ENCODE measurements around the gene SKIDA1.

The SKIDA1 gene

GRCh38 chr10:21495752-21496342 lies 29.6 kb downstream of the SKIDA1 start (continued):
- TF ChIP-seq ZNF660 (tag by site-specific recombination; IDR thresholded peaks at IDR 0.05) = peak; percentile 94
- TF ChIP-seq GLI4 (tag by site-specific recombination; IDR thresholded peaks at IDR 0.05) = no peak
- peak; percentile 38 for TF ChIP-seq ZNF654 (tag by site-specific recombination; IDR thresholded peaks at IDR 0.05; ENCODE audit: low read depth)
- no peak; the same call in 1 of the 2 replicates for TF ChIP-seq GLI2 (tag by site-specific recombination; IDR thresholded peaks at IDR 0.05; ENCODE audit: borderline replicate concordance, low read depth)
- TF ChIP-seq REPIN1 (tag by site-specific recombination; IDR thresholded peaks at IDR 0.05; ENCODE audit: low read depth) = no peak
- TF ChIP-seq REST (tag by site-specific recombination; IDR thresholded peaks at IDR 0.05) = no peak
- TF ChIP-seq ZNF16 (tag by site-specific recombination; IDR thresholded peaks at IDR 0.05; ENCODE audit: low read depth) = no peak
- TF ChIP-seq, protein P1, sequence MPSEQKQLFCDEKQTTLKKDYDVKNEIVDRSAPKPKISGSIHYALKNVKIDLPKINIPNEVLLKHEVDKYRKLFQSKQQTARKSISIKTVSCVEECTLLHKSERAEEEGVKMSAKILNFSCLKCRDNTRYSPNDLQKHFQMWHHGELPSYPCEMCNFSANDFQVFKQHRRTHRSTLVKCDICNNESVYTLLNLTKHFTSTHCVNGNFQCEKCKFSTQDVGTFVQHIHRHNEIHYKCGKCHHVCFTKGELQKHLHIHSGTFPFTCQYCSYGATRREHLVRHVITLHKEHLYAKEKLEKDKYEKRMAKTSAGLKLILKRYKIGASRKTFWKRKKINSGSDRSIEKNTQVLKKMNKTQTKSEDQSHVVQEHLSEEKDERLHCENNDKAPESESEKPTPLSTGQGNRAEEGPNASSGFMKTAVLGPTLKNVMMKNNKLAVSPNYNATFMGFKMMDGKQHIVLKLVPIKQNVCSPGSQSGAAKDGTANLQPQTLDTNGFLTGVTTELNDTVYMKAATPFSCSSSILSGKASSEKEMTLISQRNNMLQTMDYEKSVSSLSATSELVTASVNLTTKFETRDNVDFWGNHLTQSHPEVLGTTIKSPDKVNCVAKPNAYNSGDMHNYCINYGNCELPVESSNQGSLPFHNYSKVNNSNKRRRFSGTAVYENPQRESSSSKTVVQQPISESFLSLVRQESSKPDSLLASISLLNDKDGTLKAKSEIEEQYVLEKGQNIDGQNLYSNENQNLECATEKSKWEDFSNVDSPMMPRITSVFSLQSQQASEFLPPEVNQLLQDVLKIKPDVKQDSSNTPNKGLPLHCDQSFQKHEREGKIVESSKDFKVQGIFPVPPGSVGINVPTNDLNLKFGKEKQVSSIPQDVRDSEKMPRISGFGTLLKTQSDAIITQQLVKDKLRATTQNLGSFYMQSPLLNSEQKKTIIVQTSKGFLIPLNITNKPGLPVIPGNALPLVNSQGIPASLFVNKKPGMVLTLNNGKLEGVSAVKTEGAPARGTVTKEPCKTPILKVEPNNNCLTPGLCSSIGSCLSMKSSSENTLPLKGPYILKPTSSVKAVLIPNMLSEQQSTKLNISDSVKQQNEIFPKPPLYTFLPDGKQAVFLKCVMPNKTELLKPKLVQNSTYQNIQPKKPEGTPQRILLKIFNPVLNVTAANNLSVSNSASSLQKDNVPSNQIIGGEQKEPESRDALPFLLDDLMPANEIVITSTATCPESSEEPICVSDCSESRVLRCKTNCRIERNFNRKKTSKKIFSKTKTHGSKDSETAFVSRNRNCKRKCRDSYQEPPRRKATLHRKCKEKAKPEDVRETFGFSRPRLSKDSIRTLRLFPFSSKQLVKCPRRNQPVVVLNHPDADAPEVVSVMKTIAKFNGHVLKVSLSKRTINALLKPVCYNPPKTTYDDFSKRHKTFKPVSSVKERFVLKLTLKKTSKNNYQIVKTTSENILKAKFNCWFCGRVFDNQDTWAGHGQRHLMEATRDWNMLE (tag by site-specific recombination; conservative IDR thresholded peaks at IDR 0.05; ENCODE audit: low read depth) = no peak
- no peak for TF ChIP-seq ZNF148 (tag by site-specific recombination; IDR thresholded peaks at IDR 0.05; ENCODE audit: borderline replicate concordance)
- TF ChIP-seq ZNF2 (tag by site-specific recombination; IDR thresholded peaks at IDR 0.05) = peak; percentile 70; the same call in 1 of the 2 replicates
- peak; percentile 46 for TF ChIP-seq ZXDB (tag by site-specific recombination; IDR thresholded peaks at IDR 0.05)
- TF ChIP-seq ZNF501 (tag by site-specific recombination; IDR thresholded peaks at IDR 0.05) = peak; percentile 84
- TF ChIP-seq AEBP2 (tag by site-specific recombination; IDR thresholded peaks at IDR 0.05; ENCODE audit: borderline replicate concordance) = no peak
- TF ChIP-seq MYNN (tag by site-specific recombination; IDR thresholded peaks at IDR 0.05; ENCODE audit: borderline replicate concordance) = peak; percentile 70; the same call in 1 of the 2 replicates
- TF ChIP-seq, protein P2, sequence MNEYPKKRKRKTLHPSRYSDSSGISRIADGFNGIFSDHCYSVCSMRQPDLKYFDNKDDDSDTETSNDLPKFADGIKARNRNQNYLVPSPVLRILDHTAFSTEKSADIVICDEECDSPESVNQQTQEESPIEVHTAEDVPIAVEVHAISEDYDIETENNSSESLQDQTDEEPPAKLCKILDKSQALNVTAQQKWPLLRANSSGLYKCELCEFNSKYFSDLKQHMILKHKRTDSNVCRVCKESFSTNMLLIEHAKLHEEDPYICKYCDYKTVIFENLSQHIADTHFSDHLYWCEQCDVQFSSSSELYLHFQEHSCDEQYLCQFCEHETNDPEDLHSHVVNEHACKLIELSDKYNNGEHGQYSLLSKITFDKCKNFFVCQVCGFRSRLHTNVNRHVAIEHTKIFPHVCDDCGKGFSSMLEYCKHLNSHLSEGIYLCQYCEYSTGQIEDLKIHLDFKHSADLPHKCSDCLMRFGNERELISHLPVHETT (tag by site-specific recombination; IDR thresholded peaks at IDR 0.05) = no peak
- TF ChIP-seq ZNF146 (tag by site-specific recombination; IDR thresholded peaks at IDR 0.05) = no peak
- peak; percentile 66 for TF ChIP-seq GLIS1 (tag by site-specific recombination; IDR thresholded peaks at IDR 0.05)
- TF ChIP-seq ZNF561 (tag by site-specific recombination; IDR thresholded peaks at IDR 0.05; ENCODE audit: borderline replicate concordance) = peak; percentile 97
- TF ChIP-seq HOXC10 (CRISPR knock-in tag; IDR thresholded peaks at IDR 0.05) = no peak
- TF ChIP-seq ZNF37A (tag by site-specific recombination; IDR thresholded peaks at IDR 0.05) = no peak
- TF ChIP-seq BCL11B (tag by site-specific recombination; IDR thresholded peaks at IDR 0.05; ENCODE audit: low read depth) = peak; percentile 46; the same call in 1 of the 2 replicates
- TF ChIP-seq ZEB2 (tag by site-specific recombination; IDR thresholded peaks at IDR 0.05) = peak; percentile 97
- TF ChIP-seq, protein P3, sequence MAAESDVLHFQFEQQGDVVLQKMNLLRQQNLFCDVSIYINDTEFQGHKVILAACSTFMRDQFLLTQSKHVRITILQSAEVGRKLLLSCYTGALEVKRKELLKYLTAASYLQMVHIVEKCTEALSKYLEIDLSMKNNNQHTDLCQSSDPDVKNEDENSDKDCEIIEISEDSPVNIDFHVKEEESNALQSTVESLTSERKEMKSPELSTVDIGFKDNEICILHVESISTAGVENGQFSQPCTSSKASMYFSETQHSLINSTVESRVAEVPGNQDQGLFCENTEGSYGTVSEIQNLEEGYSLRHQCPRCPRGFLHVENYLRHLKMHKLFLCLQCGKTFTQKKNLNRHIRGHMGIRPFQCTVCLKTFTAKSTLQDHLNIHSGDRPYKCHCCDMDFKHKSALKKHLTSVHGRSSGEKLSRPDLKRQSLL (tag by site-specific recombination; IDR thresholded peaks at IDR 0.05) = peak; percentile 33; the same call in 1 of the 2 replicates
